GM18867 (cell line): ENCODE measurements around the gene OR3A3.

Experiments used
- ATAC-seq: cut with Tn5 transposase; IDR thresholded peaks from one replicate; pipeline ENCODE4 v1.9.1; 2021; ENCODE audit warnings: mild to moderate bottlenecking, moderate library complexity; ENCODE audit not compliant: unreplicated experiment

The OR3A3 gene

GRCh38 chr17:3471599-3471998 is 60.4 kb downstream of the OR3A3 start, which contains the start of gene SPATA22:
Gene SPATA22 (minus strand): TSS chr17:3471819. CDS start chr17:3469325, 2,494 bp downstream.
- no peak for ATAC-seq

GRCh38 chr17:3472137-3472536 is 61.0 kb downstream of the OR3A3 start:
- ATAC-seq: no peak
